Activated naive CD4-positive, alpha-beta T cell treated with anti-CD3 and anti-CD28 coated beads, Interleukin-2, amount 10 ng/mL, durations not matched to agents 5 hours and 36 hours (primary cell): ENCODE results near the gene SH3RF1. TPM values are rescaled to one million over a fixed set of nuclear protein-coding genes. Genes with fewer than 3 reads are reported as not detected.

Experiments used
- total RNA-seq, 2 experiments: library from RNA; stranded (reverse); gene quantifications; one replicate each; pipeline ENCODE4 v1.2.3, GENCODE V29; 2021

SH3RF1 gene
- under 1 TPM; 0.07 to 0.10 TPM for total RNA-seq

GRCh38 chr4:169270810-169271691 lies at the start of gene SH3RF1:
TSS of gene SH3RF1 (minus strand) at chr4:169270956. CDS start at chr4:169269212, 1,744 bp downstream.

